K562 (cell line): ENCODE results near the gene UPF2. TPM values are rescaled to one million over a fixed set of nuclear protein-coding genes. Genes with fewer than 3 reads are reported as not detected.

Source experiments
- E2F6 ChIP-seq, 2 experiments: IDR thresholded peaks; 2 replicates each; pipeline ENCODE4 v1.6.1; 2011; ENCODE audit warnings: borderline replicate concordance in 1 of 2, control low read depth in 1 of 2, low read depth in 1 of 2, low read length in 1 of 2, mild to moderate bottlenecking in 1 of 2, mixed read lengths in 1 of 2, moderate library complexity in 1 of 2; ENCODE audit not compliant: insufficient read depth in 1 of 2, insufficient read length in 1 of 2, poor library complexity in 1 of 2, severe bottlenecking in 1 of 2; ENCODE audit errors: extremely low read depth in 1 of 2
- FOSL1 ChIP-seq: fragments of 200-800 bp; sonication (Bioruptor generic); conservative IDR thresholded peaks from 2 replicates; pipeline ENCODE4 v1.6.1; 2016; ENCODE audit warnings: missing genetic modification characterization, missing compliant biosample characterization
- FOXP1 ChIP-seq: sonication (generic); formaldehyde crosslinking; IDR thresholded peaks from 2 replicates; pipeline ENCODE4 v1.8.0; 2022; ENCODE audit warnings: mild to moderate bottlenecking, missing genetic modification reagents
- HINFP ChIP-seq: fragments of 450-650 bp; conservative IDR thresholded peaks from 2 replicates; pipeline ENCODE4 v1.6.1; 2016; ENCODE audit warnings: missing genetic modification characterization, low read depth, mild to moderate bottlenecking, control low read depth, missing compliant biosample characterization
- MEIS2 ChIP-seq: fragments of 450-650 bp; IDR thresholded peaks from 2 replicates; pipeline ENCODE4 v1.6.1; 2014; ENCODE audit warnings: mild to moderate bottlenecking; ENCODE audit not compliant: partially characterized antibody
- NFIX ChIP-seq: fragments of 250-450 bp; sonication (Bioruptor Pico); IDR thresholded peaks from 2 replicates; pipeline ENCODE4 v1.4.0; 2020; ENCODE audit warnings: low read depth, mild to moderate bottlenecking, moderate library complexity
- PHF8 ChIP-seq: fragments of 200-600 bp; sonication (generic); IDR thresholded peaks from 2 replicates; pipeline ENCODE4 v1.6.1; 2012; ENCODE audit warnings: mixed run types, mild to moderate bottlenecking, inconsistent platforms, low read length, moderate library complexity, borderline replicate concordance
- PRMT5 ChIP-seq: sonication (generic); formaldehyde crosslinking; IDR thresholded peaks from 2 replicates; pipeline ENCODE4 v1.5.0; 2020; ENCODE audit warnings: missing genetic modification reagents
- RAD51 ChIP-seq: fragments of 450-650 bp; IDR thresholded peaks from 2 replicates; pipeline ENCODE4 v1.7.1; 2016; ENCODE audit warnings: low read depth, mild to moderate bottlenecking, borderline replicate concordance
- RBFOX2 ChIP-seq: fragments of 200-400 bp; formaldehyde crosslinking; IDR thresholded peaks from 2 replicates; pipeline ENCODE4 v1.6.1; 2017; ENCODE audit warnings: low read depth, mild to moderate bottlenecking, low read length, moderate library complexity
- SAP30 ChIP-seq: fragments of 200-600 bp; sonication (generic); IDR thresholded peaks from 2 replicates; pipeline ENCODE4 v1.6.1; 2012; ENCODE audit warnings: borderline replicate concordance, low read depth, mild to moderate bottlenecking, moderate library complexity, low read length, control low read depth, inconsistent platforms; ENCODE audit not compliant: insufficient read depth, poor library complexity, severe bottlenecking
- STAT6 ChIP-seq: sonication (generic); formaldehyde crosslinking; IDR thresholded peaks from 2 replicates; pipeline ENCODE4 v1.8.1; 2023; ENCODE audit warnings: mild to moderate bottlenecking, missing genetic modification reagents
- TSHZ1 ChIP-seq: fragments of 250-450 bp; sonication (Bioruptor Pico); IDR thresholded peaks from 2 replicates; pipeline ENCODE4 v1.4.0; 2020; ENCODE audit warnings: mild to moderate bottlenecking, moderate library complexity
- YBX1 ChIP-seq: fragments of 450-650 bp; IDR thresholded peaks from 2 replicates; pipeline ENCODE4 v1.7.1; 2016; ENCODE audit warnings: mild to moderate bottlenecking
- ZKSCAN8 ChIP-seq: fragments of 200-800 bp; sonication (Bioruptor generic); IDR thresholded peaks from 2 replicates; pipeline ENCODE4 v1.6.1; 2016; ENCODE audit warnings: missing genetic modification characterization, missing compliant biosample characterization
- ZNF232 ChIP-seq: sonication (generic); formaldehyde crosslinking; IDR thresholded peaks from 2 replicates; pipeline ENCODE4 v1.8.0; 2022; ENCODE audit warnings: mild to moderate bottlenecking, missing genetic modification reagents
- ZNF740 ChIP-seq, 3 experiments: fragments of 200-800 bp in 1 of 3; sonication (Bioruptor generic) in 1 of 3; sonication (generic) in 1 of 3; formaldehyde crosslinking in 1 of 3; IDR thresholded peaks; 2 replicates each; pipeline versions ENCODE4 v1.6.1 to v1.8.0; 2016 to 2022; ENCODE audit warnings: mild to moderate bottlenecking in 2 of 3, missing compliant biosample characterization in 2 of 3, missing genetic modification characterization in 2 of 3, missing genetic modification reagents in 1 of 3
- polyA plus RNA-seq, 8 experiments: library from polyadenylated mRNA; depleted of rRNA in 4 of 8; stranded (reverse) in 5 of 8; unstranded in 3 of 8; fragments of >200 nt; fragmentation: Nextera tagmentation in 2 of 8; fragmentation: Illumina TruSeq in 1 of 8; extraction: Ambion mirVana in 2 of 8; extraction: Trizol in 1 of 8; gene quantifications; 2 replicates each; pipeline versions ENCODE4 v1.2.1 to v1.2.3, GENCODE V29; 2011 to 2014; ENCODE audit warnings: inconsistent platforms in 1 of 8, missing spikeins in 1 of 8
- total RNA-seq, 7 experiments: library from RNA; depleted of rRNA in 6 of 7; stranded (reverse); fragments of >200 nt in 6 of 7; fragmentation: Illumina TruSeq in 2 of 7; extraction: Trizol in 2 of 7; gene quantifications; 2 replicates each; pipeline versions ENCODE4 v1.2.1 to v1.2.3, GENCODE V29; 2011 to 2021; ENCODE audit warnings: low replicate concordance in 1 of 7

The UPF2 gene
- total and polyA plus RNA-seq, 9 of the 15 experiments (the other 6 are each of a cell fraction or from before 2014, with no cell fraction given): 13.9 to 37.7 (median 23.7) TPM

GRCh38 chr10:12042409-12042796 lies 206 bp downstream of the UPF2 start (continued):
- TF ChIP-seq ZNF740 (CRISPR knock-in tag; IDR thresholded peaks at IDR 0.05): no peak
- TF ChIP-seq ZNF740 (tag; IDR thresholded peaks at IDR 0.05): no peak
- no peak for TF ChIP-seq RAD51
- TF ChIP-seq NFIX (CRISPR knock-in tag): no peak
- no peak for TF ChIP-seq HINFP (tag)
- no peak for TF ChIP-seq FOXP1 (CRISPR knock-in tag)
- TF ChIP-seq STAT6 (CRISPR knock-in tag): no peak
- no peak for TF ChIP-seq FOSL1
- TF ChIP-seq MEIS2: no peak
- peak in 1 of 2 experiments; percentile 22 for TF ChIP-seq E2F6 (IDR thresholded peaks at IDR 0.05; ENCODE audit: borderline replicate concordance in 1 of 2, extremely low read depth in 1 of 2, insufficient read depth in 1 of 2, insufficient read length in 1 of 2, low read depth in 1 of 2, low read length in 1 of 2, poor library complexity in 1 of 2, severe bottlenecking in 1 of 2)
- no peak for TF ChIP-seq TSHZ1
- TF ChIP-seq RBFOX2: peak; percentile 83
- peak; percentile 78 for TF ChIP-seq SAP30
- no peak for TF ChIP-seq YBX1
- no peak for TF ChIP-seq PRMT5 (CRISPR knock-in tag)
- peak; percentile 75; the same call in 1 of the 2 replicates for TF ChIP-seq PHF8
- TF ChIP-seq ZKSCAN8: no peak
- no peak for TF ChIP-seq ZNF232 (CRISPR knock-in tag)
